Erythroblast (primary cell): ENCODE measurements around the gene NKD2.

ENCODE experiments used
- GATA1 ChIP-seq: IDR thresholded peaks from 2 replicates; pipeline ENCODE4 v1.6.1; 2011; ENCODE audit warnings: low read depth, mild to moderate bottlenecking, control low read depth, low read length, moderate library complexity
- POLR2A ChIP-seq: IDR thresholded peaks from 2 replicates; pipeline ENCODE4 v1.6.1; 2011; ENCODE audit warnings: mild to moderate bottlenecking, low read length

DNA sequence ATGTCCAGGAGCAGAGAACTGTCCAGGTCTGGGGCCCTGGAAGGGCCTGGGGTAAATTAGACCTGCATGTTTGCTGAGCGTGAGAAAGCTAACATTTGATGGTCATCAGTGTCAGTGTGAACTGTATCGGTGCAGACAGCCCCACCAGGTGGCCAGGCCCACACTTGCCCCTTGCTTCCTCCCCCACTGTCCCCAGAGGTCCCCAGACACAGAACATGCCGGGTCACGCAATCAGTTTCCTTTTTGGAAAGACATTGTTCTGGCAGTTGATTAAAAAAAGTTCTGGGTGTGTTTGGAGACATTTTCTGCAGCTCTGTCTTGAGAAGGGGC lies 1.5 kb downstream of the NKD2 start:
- TF ChIP-seq POLR2A, result no peak
- no peak for TF ChIP-seq GATA1
